Gastrocnemius medialis (tissue), 4 donors: Measurements from ENCODE around the gene RC3H1. TPM values are rescaled to one million over a fixed set of nuclear protein-coding genes. Genes with fewer than 3 reads are reported as not detected.
"Not testable (repeated sequence)": the region's sequence is repeated elsewhere in the genome, so short reads cannot be mapped to it uniquely, and the experiment has no call there.

ENCODE experiments used
- ATAC-seq, 2 donors: fragments of 150-250 bp; one replicate each; pipeline ENCODE4 v1.9.1; 2016
- DNase-seq, 2 donors: peaks; one replicate each; pipeline ENCODE4 v3.0.0-alpha.2; 2019
- H3K27ac ChIP-seq, 4 donors: fragments of 200-600 bp; sonication (generic); 1 replicate in 1 of 4; 2 replicates in 3 of 4; pipeline ENCODE4 v1.5.1; 2016 to 2018; ENCODE audit warnings: mild to moderate bottlenecking in 2 of 4, moderate library complexity in 1 of 4
- H3K27me3 ChIP-seq, 3 donors: fragments of 200-600 bp; sonication (generic) in 2 of 3; 1 replicate in 1 of 3; 2 replicates in 2 of 3; pipeline versions ENCODE4 v1.5.1 to v1.6.0; 2016 to 2019; ENCODE audit warnings: mild to moderate bottlenecking in 1 of 3, moderate library complexity in 1 of 3
- H3K36me3 ChIP-seq, 2 donors: fragments of 200-600 bp; sonication (generic) in 1 of 2; one replicate each; pipeline ENCODE4 v1.5.1; 2017 to 2018
- H3K4me1 ChIP-seq, 2 donors: fragments of 200-600 bp; sonication (generic) in 1 of 2; one replicate each; pipeline ENCODE4 v1.5.1; 2016 to 2017; ENCODE audit warnings: mild to moderate bottlenecking in 2 of 2
- H3K4me3 ChIP-seq, 4 donors: fragments of 200-600 bp; sonication (generic) in 3 of 4; 1 replicate in 1 of 4; 2 replicates in 3 of 4; pipeline ENCODE4 v1.5.1; 2016 to 2019; ENCODE audit warnings: mild to moderate bottlenecking in 2 of 4
- H3K9me3 ChIP-seq, 3 donors: fragments of 200-600 bp; sonication (generic) in 2 of 3; 1 replicate in 1 of 3; 2 replicates in 2 of 3; pipeline ENCODE4 v1.5.1; 2016 to 2019
- POLR2A ChIP-seq, 2 donors: fragments of 450-650 bp; IDR thresholded peaks; one replicate each; pipeline ENCODE4 v1.6.1; 2017; ENCODE audit warnings: antibody characterized with exemption in 2 of 2, mild to moderate bottlenecking in 2 of 2, moderate library complexity in 2 of 2
- in situ Hi-C, 4 donors: fragments of 200-750 bp; cut with MboI; loops; one replicate each; pipeline versions ENCODE4 v1.15.0 to v1.8.0; 2017; ENCODE audit warnings: low sequenced_read_pairs in 4 of 4
- intact Hi-C: fragments of 100-400 bp; cut with DNase I; formaldehyde crosslinking; loops from one replicate; pipeline ENCODE4 v1.15.1; 2023; ENCODE audit warnings: low total_unique reads
- total RNA-seq, 4 donors: library from RNA; depleted of rRNA; stranded (reverse); fragments of >200 nt; gene quantifications; one replicate each; pipeline versions ENCODE4 v1.1.0 to v1.2.3, GENCODE V29; 2016
- TF ChIP-seq, protein P1 (sequence below), 5 experiments: fragments of 450-650 bp in 3 of 5; fragments of 200-600 bp in 2 of 5; sonication (generic) in 2 of 5; IDR thresholded peaks in 4 of 5; conservative IDR thresholded peaks in 1 of 5; 1 replicate in 4 of 5; 2 replicates in 1 of 5; pipeline ENCODE4 v1.5.1; 2016 to 2019; ENCODE audit warnings: antibody characterized with exemption in 5 of 5, mild to moderate bottlenecking in 3 of 5, moderate library complexity in 3 of 5

RC3H1 gene
- total RNA-seq, 4 donors from 2014 or later: 17.6 to 88.9 (median 37.8) TPM

DNA sequence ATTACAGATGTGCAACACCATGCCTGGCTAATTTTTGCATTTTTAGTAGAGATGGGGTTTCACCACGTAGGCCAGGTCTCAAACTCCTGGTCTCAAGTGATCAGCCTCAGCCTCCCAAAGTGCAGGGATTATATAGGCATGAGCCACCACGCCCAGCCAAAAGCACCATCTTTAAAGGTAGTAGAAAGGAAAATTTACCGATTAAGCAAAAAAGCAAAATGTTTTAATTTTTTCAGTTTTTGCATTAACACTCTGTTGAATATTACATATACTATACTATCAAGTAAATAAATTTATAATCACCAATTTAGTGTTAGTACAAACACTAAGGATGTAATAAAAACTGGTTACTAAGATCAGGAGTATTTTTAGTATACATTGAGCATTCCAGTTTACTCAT lies 20.6 kb downstream of the RC3H1 start:
- intact Hi-C loops (loop anchor here (10.0 kb wide), 1 partner anchor 1857 kb away; no protein-coding TSS in a partner anchor), in situ Hi-C loops (no loop called here)
- H3K4me1 ChIP-seq: peaks cover 21 to 41% of the 10 kb centered on the region in 2 donors
- TF ChIP-seq, protein P1, sequence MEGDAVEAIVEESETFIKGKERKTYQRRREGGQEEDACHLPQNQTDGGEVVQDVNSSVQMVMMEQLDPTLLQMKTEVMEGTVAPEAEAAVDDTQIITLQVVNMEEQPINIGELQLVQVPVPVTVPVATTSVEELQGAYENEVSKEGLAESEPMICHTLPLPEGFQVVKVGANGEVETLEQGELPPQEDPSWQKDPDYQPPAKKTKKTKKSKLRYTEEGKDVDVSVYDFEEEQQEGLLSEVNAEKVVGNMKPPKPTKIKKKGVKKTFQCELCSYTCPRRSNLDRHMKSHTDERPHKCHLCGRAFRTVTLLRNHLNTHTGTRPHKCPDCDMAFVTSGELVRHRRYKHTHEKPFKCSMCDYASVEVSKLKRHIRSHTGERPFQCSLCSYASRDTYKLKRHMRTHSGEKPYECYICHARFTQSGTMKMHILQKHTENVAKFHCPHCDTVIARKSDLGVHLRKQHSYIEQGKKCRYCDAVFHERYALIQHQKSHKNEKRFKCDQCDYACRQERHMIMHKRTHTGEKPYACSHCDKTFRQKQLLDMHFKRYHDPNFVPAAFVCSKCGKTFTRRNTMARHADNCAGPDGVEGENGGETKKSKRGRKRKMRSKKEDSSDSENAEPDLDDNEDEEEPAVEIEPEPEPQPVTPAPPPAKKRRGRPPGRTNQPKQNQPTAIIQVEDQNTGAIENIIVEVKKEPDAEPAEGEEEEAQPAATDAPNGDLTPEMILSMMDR (IDR thresholded peaks at IDR 0.05 in 4 of 5, conservative IDR thresholded peaks at IDR 0.05 in 1 of 5): no peak
- TF ChIP-seq POLR2A (IDR thresholded peaks at IDR 0.05): no peak
- no peaks in the 10 kb centered on the region for H3K27me3 ChIP-seq
- H3K9me3 ChIP-seq: no peaks in the 10 kb centered on the region
- no peak overlapping the region for H3K27ac ChIP-seq
- ATAC-seq (no peak), DNase-seq (no peak)
- no peaks in the 10 kb centered on the region for H3K36me3 ChIP-seq
- H3K4me3 ChIP-seq: no peak overlapping the region

DNA sequence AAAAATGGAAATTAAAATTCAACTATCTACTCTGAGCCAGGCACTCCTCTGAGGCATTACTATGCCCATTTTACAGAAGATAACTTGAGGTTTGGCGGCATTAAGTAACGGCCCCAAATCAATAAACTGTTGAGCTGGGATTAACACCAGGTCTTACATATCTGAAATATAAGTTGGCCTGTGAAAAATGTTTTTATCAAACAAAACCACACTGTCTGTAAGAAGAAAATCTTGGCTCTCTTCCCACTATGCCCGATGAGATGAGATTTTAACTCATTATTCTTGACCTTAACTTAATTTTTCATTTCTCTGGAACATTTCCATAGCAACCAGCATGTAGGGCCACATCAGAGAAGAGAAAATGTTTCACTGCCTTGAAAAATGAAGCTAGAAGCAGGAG lies 21.8 kb downstream of the RC3H1 start:
- Histone ChIP-seq H3K4me1 (peaks cover 15 to 30% of the 10 kb centered on the region in 2 donors), H3K36me3 (no peaks in the 10 kb centered on the region), H3K9me3 (no peaks in the 10 kb centered on the region), H3K4me3 (no peak overlapping the region), H3K27me3 (no peaks in the 10 kb centered on the region), H3K27ac (no peak overlapping the region)
- in situ Hi-C loops (no loop called here), intact Hi-C loops (loop anchor here (10.0 kb wide), 1 partner anchor 1856 kb away; no protein-coding TSS in a partner anchor)
- ATAC-seq (no peak), DNase-seq (no peak)
- TF ChIP-seq POLR2A (IDR thresholded peaks at IDR 0.05): no peak
- TF ChIP-seq, protein P1 (IDR thresholded peaks at IDR 0.05 in 4 of 5, conservative IDR thresholded peaks at IDR 0.05 in 1 of 5): no peak

DNA sequence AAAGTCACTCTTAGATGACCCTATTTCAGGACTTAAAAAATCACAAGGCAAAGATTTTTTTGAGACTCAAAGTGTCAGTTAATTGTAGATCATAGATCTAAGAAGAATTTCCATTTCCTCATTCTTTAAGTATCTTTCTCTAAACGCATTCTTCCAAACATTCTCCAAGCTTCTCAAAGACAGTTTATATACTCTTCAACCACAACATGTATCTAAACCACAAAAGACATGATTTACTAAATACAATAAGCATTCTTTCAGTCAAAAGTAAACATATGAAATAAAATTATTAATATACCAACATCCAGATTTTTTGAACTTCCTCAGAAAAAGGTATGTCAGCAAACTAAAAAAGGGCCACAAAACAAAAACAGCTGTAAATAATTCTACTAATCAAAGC lies 24.4 kb downstream of the RC3H1 start:
- TF ChIP-seq, protein P1 (IDR thresholded peaks at IDR 0.05 in 4 of 5, conservative IDR thresholded peaks at IDR 0.05 in 1 of 5): no peak
- TF ChIP-seq POLR2A (IDR thresholded peaks at IDR 0.05): no peak
- Histone ChIP-seq H3K4me3 (no peak overlapping the region), H3K27me3 (no peaks in the 10 kb centered on the region), H3K36me3 (peaks cover 0 to 10% of the 10 kb centered on the region in 2 donors), H3K27ac (no peak overlapping the region), H3K9me3 (no peaks in the 10 kb centered on the region), H3K4me1 (peaks cover 8 to 22% of the 10 kb centered on the region in 2 donors)
- ATAC-seq (no peak), DNase-seq (no peak)
- in situ Hi-C loops: no loop called here
- intact Hi-C loops: no loop called here

DNA sequence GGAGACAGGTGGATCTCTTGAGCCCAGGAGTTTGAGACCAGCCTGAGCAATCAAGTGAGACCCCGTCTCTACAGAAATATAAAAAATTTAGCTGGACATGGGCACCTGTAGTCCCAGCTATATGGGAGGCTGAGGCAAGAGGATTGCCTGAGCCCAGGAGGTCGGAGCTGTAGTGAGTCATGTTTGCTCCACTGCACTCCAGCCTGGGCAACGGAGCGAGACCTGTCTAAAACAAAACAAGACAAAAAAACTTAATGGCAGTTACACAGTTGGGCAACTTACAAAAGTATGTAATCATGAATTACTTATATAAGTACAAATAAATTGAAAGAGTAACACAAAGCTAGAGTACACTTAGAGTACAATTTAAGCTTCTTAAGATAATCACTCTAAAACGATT lies 25.2 kb downstream of the RC3H1 start:
- TF ChIP-seq, protein P1 (IDR thresholded peaks at IDR 0.05 in 4 of 5, conservative IDR thresholded peaks at IDR 0.05 in 1 of 5): no peak
- TF ChIP-seq POLR2A (IDR thresholded peaks at IDR 0.05): no peak
- Histone ChIP-seq H3K4me3 (no peak overlapping the region), H3K4me1 (peaks cover 8 to 22% of the 10 kb centered on the region in 2 donors), H3K27me3 (no peaks in the 10 kb centered on the region), H3K27ac (no peak overlapping the region), H3K36me3 (peaks cover 0 to 18% of the 10 kb centered on the region in 2 donors), H3K9me3 (no peaks in the 10 kb centered on the region)
- in situ Hi-C loops (no loop called here), intact Hi-C loops (no loop called here)
- no peak for ATAC-seq
- DNase-seq: no peak

DNA sequence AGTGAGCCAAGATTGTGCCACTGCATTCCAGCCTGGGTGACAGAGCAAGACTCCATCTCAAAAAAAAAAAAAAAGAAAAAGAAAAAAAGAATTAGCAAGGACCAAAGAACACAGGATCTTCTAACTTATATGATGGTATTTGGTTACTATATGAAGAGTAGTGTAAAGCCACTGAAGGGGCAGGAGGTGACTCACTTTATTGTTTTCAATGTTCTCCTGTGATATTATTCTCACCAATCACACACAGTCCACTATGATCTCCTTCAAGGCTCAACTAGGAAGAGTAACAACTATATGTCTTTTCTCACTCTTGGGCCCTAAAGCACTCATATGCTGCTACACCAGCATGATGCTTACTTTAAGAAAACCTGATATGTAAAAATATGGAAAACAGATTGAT lies 26.7 kb downstream of the RC3H1 start:
- intact Hi-C loops: no loop called here
- TF ChIP-seq, protein P1 (IDR thresholded peaks at IDR 0.05 in 4 of 5, conservative IDR thresholded peaks at IDR 0.05 in 1 of 5): no peak
- TF ChIP-seq POLR2A (IDR thresholded peaks at IDR 0.05): no peak
- no peak overlapping the region for H3K4me3 ChIP-seq
- peaks cover 0 to 33% of the 10 kb centered on the region in 2 donors for H3K36me3 ChIP-seq
- no peak for DNase-seq
- no peak for ATAC-seq
- no peaks in the 10 kb centered on the region for H3K9me3 ChIP-seq
- in situ Hi-C loops: no loop called here
- H3K27me3 ChIP-seq: no peaks in the 10 kb centered on the region
- peaks cover 8 to 20% of the 10 kb centered on the region in 2 donors for H3K4me1 ChIP-seq
- H3K27ac ChIP-seq: no peak overlapping the region

DNA sequence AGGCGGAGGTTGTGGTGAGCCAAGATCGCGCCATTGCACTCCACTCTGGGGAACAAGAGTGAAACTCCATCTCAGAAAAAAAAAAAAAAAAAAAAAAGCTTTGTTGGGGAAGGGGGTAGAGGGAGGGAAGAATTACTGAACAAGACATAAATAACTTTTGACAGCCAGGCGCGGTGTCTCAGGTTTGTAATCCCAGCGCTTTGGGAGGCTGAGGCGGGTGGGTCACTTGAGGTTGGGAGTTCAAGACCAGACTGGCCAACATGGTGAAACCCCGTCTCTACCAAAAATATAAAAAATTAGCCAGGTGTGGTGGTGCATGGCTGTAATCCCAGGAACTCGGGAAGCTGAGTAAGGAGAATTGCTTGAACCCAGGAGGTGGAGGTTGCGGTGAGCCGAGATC lies 28.2 kb downstream of the RC3H1 start:
- peaks cover 8 to 13% of the 10 kb centered on the region in 2 donors for H3K4me1 ChIP-seq
- H3K4me3 ChIP-seq, H3K9me3 ChIP-seq, in situ Hi-C loops, DNase-seq, ATAC-seq, H3K27ac ChIP-seq, H3K27me3 ChIP-seq, intact Hi-C loops: not testable (repeated sequence)
- H3K36me3 ChIP-seq: peaks cover 0 to 36% of the 10 kb centered on the region in 2 donors
